ENCODE results near the gene NCAPG2.

NCAPG2 gene

DNA sequence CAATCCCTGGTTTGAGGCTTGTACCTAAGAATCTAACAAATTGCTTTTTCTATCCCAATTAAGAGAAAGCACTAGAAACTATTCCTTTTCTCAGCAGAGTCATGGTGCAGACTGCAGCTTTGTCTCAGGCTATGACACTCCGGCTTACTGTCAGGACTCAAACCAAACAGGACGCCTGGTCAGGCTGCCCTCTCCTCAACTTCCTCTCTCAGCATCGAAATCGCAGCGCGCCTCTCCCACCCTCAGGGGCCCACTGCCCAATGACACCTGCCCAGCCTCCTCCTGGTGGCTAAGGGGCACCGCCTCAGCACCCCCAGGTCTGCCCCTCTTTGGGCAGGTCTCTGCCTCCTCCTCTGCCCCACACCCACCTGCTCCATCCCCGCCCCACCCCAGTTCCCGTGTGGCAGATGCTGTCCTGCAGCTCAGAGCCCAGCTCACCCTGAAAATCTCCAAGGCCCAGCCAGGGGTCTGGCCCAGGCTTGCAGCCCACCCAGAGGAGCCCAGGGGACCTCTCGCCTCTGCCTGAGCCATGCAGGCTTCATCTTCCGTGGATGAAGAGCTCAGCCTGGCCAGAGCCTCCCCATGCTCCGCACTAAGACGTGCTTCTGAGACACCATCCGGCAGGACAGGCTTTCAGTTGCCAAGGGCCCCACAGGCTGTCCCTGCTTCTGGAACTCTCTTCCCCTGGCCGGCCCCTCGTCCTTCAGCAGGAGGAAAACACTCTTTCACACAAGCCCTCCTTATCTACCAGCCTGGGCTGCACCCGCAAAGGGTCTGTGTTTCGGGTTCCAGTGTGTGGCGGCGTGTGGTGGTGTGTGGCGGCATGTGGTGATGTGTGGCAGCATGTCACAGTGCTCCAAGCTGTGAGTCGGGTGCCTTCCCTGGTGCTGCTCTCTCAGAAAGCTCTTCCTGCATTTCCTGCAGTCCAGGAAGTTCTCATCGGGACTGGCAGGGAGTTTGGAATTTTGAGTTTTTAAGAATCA lies 100.5 kb downstream of the NCAPG2 start:
- FAIRE-seq, result no peak

DNA sequence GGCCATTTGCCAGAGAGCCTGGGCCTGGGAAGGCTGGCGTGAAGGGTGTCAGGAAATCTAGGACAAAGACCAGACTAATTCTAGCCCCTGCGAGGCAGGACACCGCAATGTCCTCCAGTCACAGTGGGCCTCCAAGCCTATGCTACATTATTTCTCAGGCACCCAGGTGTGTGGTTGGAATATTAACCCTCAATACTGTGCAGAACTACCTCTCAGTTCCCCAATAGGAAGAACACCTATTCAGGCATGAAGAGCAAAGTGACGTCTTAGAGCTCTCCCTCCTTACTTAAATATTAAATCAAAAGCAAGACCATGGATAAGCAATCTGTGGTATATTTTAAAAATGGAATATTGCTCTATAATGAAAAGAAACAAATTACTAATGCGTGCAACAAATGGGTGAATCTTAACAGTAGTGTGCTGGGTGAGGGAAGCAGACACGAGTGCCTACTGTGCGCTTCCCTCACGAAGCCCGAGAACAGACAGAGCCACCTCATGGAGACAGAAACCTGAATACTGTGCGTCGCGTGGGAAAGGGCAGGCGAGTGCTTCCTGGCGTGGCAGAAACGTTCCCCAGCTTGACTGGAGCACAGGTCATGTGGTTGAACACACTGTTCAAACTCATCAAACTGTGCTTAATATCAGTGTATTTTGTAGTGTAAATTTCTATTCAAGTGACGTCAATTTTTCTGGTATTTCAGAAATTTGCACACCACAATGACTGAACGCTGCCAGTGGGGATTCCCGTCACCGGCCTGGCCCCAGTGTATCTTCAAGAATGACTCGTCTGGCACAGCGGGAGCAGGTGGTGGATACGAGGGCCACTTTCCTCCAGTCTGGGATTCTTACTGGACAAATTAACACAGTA lies 101.5 kb downstream of the NCAPG2 start:
- no peak for FAIRE-seq
- no peak for DNase-seq (ENCODE audit: insufficient read length, low spot score)

More for the DNA sequence above, 100.5 kb downstream of the NCAPG2 start:
- no peak for DNase-seq (ENCODE audit: insufficient read length, low spot score)

DNA sequence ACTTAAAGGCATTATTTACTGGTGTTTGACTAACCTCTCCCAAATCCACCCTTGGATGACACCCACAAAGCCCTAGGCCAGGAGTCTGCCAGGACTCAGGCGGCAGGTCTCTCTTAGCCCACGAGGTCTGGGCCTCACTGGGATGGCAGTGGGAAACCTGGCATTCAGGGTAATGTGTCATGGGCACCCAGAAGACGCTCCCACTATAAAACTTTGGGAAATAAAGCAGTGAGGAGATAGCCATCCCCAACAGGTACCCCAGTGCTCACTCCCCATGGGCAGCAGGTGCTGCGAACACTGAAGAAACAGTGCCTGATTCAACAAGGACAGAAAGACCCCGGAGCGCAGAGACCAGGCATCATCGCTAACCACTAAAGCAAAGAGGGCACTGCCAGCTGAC lies 102.6 kb downstream of the NCAPG2 start:
- no peak for FAIRE-seq
- no peak for DNase-seq (ENCODE audit: insufficient read length, low spot score)

DNA sequence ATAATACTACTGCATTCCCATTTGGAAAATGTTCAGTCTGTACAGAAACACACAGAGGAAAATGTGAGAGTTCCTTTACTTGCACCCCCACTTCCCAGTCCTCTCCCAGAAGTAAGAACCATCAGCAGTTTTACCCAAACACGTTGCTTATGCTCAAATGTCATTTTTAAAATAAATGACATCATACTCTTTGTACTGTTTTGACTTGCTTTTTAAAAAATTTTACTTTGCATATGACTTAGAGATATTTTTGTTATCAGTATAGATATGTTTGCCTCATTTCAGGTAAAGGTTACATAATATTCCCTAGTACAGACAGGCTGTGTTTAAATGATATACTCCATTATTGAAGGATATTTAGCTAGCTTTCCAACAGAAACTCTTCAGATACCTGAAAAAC lies 103.5 kb downstream of the NCAPG2 start:
- DNase-seq (ENCODE audit: insufficient read length, low spot score) (no peak), FAIRE-seq (no peak)

DNA sequence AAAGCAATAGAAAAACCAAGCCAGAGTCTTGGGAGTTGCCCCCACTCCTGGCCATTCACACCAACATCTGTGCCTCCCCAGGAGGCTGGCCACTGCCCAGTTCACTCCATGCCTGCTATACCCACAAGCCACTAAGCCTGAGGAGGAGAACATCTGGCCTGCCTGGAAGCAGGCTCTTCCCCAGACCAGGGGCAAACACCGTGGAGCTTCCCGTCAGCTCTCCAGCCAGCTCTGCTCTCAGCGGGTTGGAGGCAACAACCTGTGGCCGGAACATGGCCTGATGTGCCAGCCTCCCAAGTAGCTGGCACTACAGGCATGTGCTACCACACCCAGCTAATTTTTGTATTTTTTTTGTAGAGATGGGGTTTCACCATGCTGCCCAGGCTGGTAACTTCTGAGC lies 107.9 kb downstream of the NCAPG2 start:
- no peak for DNase-seq (ENCODE audit: insufficient read length, low spot score)
- FAIRE-seq, result no peak

DNA sequence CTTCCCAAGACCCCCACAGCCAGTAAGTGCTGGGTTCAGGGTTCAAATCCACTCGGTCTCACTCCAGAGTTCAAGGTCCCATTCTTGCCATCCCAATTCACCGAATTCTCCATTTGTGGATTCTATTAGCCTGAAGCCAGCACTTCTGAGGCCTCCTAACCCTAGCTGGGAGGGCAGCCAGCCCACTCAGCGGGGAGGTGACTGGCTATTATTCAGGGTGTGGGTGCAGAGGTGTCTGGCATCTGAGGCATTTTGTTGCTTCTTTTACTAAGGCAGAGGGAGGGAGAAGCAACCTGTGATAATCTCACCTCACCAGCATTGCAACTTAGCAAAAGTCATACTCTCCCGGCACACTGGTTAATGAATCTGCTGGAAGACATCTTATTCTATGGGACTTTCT lies 108.3 kb downstream of the NCAPG2 start:
- FAIRE-seq (no peak), DNase-seq (ENCODE audit: insufficient read length, low spot score) (no peak)

DNA sequence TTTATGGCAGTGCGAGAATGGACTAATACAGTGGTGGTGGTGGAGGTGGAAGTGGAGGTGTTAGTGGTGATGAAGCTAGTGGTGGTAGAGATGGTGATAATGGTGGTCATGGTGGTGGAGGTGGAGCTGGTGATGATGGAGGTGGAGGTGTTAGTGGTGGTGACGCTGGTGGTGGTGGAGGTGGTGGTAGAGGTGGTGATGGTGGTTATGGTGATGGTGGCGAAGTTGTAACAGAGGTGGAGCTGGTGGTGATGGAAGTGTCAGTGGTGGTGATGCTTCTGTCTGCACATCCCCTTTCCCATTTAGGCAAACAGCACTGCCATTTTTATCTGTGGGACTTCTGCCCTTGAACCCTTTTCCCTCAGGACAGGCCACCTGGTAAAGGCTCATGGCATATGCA lies 109.5 kb downstream of the NCAPG2 start:
- FAIRE-seq, result peak; percentile 100
- no peak for DNase-seq (ENCODE audit: insufficient read length, low spot score)

DNA sequence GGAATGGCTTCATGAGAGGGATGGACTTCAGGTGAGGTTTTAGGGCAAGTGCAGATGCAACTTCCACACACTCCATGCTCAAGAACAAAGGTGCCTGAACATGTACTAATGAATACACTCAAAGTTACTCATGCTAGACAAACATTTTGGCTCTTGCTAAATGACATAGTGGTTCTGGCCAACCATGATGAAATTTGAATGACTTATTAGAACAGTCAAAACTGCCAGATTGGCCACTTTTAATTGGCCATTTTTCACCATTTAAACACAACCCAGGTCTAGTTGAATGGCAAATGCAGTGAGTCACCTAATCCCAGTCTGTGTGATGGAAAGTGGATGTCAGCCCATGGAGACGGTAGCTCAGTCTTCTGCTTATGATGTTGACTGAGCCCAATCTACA lies 112.1 kb downstream of the NCAPG2 start:
- FAIRE-seq (no peak), DNase-seq (ENCODE audit: insufficient read length, low spot score) (no peak)

DNA sequence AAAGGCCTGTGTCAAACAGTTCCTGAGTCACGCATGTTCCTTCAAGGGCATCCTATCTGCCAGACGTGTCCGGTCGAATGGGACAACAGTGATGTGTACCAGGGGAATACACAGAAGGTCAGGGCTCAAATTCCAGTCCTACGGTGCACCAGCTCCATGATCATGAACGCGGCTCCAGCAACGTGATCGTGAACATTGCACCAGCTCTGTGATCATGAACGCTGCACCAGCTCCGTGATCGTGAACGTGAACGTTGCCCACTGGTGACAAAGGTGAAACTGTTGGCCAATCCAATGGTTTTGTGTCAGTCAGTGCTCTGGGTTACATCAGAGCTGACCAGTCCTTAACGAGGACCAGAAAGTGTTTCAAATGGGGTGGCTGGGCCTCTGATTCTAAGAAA lies 112.7 kb downstream of the NCAPG2 start:
- FAIRE-seq (no peak), DNase-seq (ENCODE audit: insufficient read length, low spot score) (no peak)

DNA sequence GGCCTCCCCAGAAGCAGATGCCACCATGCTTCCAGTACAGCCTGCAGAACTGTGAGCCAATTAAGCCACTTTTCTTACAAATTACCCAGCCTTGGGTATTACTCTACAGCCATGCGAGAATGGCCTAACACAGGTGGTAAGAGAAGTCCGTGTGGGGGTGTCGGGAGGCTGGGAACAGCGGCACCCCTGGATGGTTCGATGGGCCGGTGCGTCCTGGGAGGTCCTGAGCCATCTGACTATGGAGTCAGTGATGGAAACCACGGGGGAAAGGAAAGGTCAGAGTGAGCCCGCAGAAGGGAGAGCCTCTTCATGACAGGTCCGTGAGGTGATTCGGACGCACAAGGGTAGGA lies 114.4 kb downstream of the NCAPG2 start:
- FAIRE-seq (no peak), DNase-seq (ENCODE audit: insufficient read length, low spot score) (no peak)

DNA sequence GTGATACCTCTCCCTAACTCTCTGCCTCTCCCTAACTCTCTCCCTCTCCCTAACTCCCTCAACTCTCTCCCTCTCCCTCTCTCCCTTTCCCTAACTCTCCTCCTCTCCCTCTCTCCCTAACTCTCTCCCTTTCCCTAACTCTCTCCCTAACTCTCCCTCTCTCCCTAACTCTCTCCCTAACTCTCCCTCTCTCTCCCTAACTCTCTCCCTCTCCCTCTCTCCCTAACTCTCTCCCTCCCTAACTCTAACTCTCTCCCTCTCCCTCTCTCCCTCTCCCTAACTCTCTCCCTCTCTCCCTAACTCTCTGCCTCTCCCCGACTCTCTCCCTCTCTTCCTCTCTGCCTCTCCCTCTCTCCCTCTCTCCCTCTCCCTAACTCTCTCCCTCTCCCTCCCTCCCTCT lies 115.0 kb downstream of the NCAPG2 start:
- DNase-seq (ENCODE audit: insufficient read length, low spot score) (no peak), FAIRE-seq (no peak)

DNA sequence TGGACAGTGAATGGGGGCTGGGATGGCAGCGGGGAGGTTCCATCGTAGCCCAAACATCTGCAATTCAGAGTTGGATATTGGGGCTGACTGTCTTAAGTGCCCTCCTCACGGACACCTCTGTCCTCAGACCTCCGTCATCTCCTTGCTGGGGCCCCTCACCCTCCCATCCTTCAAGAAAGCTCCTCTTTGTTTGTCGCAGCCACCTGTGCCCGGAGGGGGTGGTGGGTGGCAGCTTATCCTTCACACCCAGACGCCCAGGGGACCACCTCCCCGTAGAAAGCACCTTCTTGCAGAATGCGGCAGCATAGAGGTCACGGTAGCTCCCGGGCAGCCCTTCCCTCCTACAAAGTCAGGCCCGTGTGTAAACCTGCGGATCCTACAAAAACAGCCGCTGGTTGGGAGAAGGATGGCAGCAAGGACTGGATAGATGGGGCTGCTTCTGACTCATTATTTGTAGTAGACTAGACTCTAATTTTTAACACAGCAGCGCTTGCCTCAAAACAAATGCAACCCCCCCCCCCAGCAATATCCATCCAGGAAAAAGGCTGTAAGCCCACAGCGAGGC lies 115.6 kb downstream of the NCAPG2 start:
- no peak for FAIRE-seq
- DNase-seq (ENCODE audit: insufficient read length, low spot score), result no peak

DNA sequence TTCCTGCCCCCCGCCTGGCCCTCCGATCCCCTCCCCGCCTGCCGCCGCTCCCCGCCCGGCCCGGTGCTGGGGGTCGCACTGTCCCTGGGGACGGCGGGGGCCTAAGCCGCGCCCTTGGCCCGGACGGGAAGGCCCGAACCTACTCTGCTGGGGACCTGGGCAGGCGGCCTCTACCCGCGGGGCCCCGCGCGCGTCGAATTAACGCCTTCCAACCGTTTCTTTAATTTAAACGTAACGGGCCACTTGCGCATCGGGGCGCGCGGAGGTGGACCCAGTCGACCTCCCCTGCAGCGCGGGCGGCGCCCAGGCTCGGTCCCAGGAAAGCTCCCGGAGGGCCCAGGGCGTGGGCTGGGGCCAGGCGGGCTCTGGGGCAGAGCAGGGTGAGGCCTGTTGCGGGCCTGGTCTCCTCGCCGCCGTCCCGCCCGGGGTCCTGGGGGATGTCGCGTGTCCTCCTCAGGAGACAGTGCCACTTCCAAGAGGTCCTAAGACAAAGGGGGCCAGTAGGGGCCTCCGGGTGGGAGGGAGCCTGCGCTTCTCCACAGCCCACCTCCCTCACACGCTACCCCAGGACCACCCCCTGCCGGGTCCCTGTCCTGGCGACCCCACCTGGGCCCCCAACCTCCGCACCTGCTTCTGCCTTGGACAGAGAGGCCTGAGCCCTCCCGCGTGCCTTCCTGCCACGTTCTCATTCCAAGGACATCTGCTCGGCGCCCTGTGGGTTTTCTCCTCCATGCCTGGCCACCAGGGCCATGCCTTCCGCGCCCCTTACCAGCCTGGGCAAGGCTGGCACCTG lies 116.3 kb downstream of the NCAPG2 start:
- no peak for FAIRE-seq
- DNase-seq (ENCODE audit: insufficient read length, low spot score), result no peak

DNA sequence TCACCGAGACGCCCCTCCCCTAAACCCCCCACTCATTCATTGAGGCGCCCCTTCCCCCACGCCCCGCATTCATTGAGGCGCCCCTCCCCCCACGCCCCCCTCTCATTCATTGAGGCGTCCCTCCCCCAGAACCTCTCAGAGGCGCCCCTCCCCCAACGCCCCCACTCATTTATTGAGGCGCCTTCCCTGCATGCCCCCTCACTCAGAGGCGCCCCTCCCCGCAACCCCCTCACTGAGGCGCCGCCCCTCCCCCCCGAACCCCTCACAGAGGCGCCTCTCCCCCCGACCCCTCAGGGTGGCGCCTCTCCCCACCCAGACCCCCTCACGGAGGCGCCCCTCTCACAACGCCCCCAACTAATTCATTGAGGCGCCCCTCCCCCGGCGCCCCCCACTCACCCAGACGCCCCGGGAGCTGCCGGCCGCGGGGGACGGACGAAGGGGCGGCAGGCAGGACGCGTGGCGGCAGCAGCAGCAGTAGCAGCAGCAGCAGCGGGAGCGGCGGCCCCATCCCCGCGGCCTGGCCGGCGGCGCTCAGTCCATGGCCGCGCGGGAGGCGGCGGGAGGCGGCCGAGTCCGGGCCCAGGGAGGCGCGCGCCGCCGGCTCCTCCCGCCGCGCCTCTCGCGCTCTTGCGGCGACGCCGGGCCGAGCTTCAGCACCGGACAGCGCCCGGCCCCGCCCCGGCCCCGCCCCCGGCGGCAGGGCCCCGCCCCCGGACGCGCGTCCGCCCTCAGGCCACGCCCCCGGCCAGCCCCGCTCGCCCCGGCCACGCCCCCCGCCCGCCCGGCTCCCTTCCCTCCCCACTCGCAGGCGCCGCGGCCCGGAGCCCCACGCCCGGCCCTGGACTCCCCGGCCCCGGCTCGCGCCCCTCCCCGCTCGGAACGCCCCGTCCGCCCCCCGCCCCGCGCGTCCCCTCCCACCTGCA lies 117.2 kb downstream of the NCAPG2 start, which contains the start of gene PTPRN2:
Gene PTPRN2, minus strand, starts transcription at position 662 of the 923 bp plus-strand sequence.
- DNase-seq (ENCODE audit: insufficient read length, low spot score), result peak; percentile 58
- no peak for FAIRE-seq

DNA sequence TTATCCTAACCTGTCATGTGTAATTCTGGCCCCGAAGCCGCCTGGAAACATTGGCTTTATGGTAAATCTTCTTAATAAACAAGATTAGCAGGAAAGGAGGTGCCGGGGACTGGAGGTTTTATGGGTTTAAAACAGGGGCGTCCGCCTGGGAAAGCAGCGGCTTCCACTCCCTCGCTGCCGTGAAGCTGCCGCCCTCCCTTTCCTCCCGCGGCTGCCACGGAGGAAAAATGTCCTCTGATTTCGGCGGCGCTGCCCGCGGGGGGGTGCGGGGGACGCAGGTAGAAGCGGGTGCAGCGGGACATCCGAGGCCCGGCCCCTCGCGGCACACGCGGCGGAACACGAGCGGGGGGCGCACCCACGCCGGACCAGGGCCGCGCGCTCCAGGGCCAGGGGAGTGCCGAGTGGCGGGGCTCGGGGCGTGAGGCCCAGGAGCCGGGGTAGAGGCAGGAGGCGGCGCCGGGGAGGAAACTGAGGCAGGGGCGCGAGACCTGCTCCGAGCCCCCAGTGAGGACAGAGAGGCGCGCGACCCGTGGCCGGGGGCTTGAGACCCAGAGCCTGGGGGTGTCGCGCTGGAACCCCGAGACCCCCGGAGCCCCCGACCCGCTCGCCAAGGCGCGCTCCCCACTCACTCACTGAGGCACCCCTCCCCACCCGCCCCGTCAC lies 118.0 kb downstream of the NCAPG2 start:
- FAIRE-seq (no peak), DNase-seq (ENCODE audit: insufficient read length, low spot score) (no peak)

DNA sequence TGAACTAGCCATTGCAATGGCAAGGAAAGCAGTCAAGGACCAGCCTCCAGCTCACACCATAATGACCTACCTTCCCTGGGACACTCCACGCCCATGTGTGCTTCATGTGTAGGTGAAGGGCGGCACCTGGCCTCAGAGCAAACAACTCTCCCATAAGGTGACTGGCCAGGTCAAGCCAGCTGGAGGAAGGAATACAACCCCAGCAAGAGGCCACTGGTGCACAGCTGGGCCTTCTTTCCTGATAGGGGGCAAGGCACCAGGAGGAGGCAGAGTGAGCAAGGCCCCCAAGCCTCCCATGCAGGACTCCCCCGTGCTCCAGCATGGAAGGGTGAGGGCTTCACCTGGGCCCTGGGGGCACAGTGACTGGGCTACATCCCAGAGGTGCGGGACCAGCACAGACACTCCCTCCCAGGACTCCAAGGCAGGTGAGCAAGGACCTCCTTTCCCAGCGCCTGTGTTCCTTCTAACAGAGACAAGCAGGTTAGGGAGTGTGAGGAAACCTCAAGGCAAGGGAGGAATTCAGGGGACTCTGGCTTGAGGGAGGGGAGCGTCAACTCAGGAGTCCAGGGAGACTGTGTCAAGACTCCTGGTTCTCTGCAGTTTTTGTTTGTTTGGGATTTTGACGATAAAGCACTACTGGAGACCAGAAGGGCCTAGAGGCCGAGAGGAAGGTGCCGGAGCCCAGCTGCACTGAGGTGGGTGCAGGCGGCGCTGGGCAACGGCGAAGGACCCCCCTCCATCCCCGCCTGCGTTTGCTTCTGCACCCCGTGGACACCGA lies 118.7 kb downstream of the NCAPG2 start:
- DNase-seq (ENCODE audit: insufficient read length, low spot score) (no peak), FAIRE-seq (no peak)

DNA sequence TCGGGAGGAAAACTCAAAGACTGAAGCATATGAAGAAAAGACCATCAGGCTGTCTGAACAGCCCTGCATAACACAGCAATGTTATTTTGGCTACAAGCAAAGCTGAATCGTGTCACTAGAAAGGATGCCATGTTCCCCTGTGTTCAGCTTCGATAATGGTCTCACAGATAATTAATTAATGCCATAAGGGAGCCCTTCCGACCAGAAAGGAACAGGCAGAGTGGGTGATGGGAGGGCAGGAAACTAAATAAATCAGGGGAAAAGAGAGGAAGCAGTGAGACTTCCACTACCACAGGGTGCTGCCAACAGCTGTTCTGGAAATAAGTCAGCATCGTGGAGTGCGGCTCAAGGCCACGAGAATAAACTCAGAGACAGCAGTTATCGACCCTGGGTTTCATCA lies 120.2 kb downstream of the NCAPG2 start:
- FAIRE-seq, result no peak
- DNase-seq (ENCODE audit: insufficient read length, low spot score), result no peak

DNA sequence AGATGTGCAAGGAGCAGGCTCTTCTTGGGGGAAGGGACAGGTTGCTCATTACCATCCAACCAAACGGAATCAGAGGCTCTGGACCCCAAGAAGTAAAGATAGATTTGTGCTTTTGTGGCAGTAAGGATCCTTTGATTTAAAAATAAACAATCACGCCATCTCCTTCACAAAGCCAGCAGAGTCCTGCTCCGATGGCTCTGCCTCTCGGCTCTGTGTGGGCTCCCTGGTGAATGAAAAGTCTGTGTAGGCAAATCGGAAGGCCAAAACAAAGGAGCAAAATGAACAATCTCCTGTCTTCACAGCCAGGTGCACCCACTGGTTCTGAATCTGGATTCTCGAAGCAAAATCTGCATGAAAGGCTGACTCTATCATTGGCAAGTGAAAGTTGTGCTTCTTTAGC lies 120.8 kb downstream of the NCAPG2 start:
- no peak for FAIRE-seq
- DNase-seq (ENCODE audit: insufficient read length, low spot score), result no peak

All from HTR-8/SVneo (cell line).